Measurements from ENCODE around the gene NDUFAF5. TPM values are rescaled to one million over a fixed set of nuclear protein-coding genes. Genes with fewer than 3 reads are reported as not detected.
A peak's percentile ranks its signal among the peaks of the same experiment; 100 is the strongest.

The NDUFAF5 gene
- total RNA-seq, 6 experiments from 2014 or later = 15.3 to 21.9 (median 18.0) TPM

DNA sequence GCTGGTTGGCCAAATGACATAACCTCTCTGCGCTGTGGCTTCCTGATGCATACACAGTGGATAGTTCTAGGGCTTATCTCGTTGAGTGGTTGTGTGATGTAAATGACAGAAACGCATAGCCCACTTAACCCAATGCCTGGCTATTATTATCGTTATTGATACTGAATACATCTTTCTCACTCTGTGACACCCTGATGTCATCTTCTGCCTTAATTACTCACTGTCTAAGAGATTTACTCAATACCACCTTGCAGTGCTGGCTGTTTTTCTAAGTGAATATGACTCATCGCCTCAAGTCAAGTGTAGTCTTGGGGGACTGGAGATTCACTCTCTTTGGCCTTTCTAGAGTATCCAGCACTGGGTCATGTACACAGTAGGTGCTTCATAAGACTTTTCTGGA lies 73.6 kb downstream of the NDUFAF5 start:
- TF ChIP-seq, protein P1, sequence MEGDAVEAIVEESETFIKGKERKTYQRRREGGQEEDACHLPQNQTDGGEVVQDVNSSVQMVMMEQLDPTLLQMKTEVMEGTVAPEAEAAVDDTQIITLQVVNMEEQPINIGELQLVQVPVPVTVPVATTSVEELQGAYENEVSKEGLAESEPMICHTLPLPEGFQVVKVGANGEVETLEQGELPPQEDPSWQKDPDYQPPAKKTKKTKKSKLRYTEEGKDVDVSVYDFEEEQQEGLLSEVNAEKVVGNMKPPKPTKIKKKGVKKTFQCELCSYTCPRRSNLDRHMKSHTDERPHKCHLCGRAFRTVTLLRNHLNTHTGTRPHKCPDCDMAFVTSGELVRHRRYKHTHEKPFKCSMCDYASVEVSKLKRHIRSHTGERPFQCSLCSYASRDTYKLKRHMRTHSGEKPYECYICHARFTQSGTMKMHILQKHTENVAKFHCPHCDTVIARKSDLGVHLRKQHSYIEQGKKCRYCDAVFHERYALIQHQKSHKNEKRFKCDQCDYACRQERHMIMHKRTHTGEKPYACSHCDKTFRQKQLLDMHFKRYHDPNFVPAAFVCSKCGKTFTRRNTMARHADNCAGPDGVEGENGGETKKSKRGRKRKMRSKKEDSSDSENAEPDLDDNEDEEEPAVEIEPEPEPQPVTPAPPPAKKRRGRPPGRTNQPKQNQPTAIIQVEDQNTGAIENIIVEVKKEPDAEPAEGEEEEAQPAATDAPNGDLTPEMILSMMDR (IDR thresholded peaks at IDR 0.05) = no peak
- Mint-ChIP-seq H3K4me1 (ENCODE audit: low read depth) (peaks cover 12% of the 10 kb centered on the region; the same call in 1 of the 2 replicates), H3K36me3 (ENCODE audit: low read depth) (peaks cover 7% of the 10 kb centered on the region), H3K27me3 (ENCODE audit: insufficient read depth) (no peaks in the 10 kb centered on the region), H3K9me3 (no peaks in the 10 kb centered on the region; the same call in 1 of the 2 replicates), H3K4me3 (no peak overlapping the region), H3K27ac (no peak overlapping the region)
- no peak for DNase-seq

DNA sequence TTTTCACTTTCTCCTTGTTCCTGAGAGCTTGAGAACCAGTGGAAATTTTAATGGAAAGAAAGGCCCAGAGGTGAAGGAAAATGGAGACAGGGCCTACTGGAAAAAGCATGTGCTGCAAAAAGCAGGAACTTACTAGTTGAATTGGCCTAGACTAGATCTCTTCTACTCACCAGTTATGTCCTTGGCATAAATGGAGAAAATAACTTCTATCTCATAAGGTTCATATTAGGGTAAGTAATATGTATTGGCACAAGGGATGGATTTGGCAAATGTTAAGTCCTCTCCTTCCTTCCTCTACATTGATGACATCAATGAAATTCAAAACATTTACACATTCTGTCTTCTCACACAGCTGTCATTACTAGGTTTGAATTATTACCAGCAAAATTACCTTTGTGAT lies 74.0 kb downstream of the NDUFAF5 start:
- no peak overlapping the region for H3K4me3 Mint-ChIP-seq
- peaks cover 7% of the 10 kb centered on the region for H3K36me3 Mint-ChIP-seq (ENCODE audit: low read depth)
- peaks cover 12% of the 10 kb centered on the region; the same call in 1 of the 2 replicates for H3K4me1 Mint-ChIP-seq (ENCODE audit: low read depth)
- DNase-seq = no peak
- H3K9me3 Mint-ChIP-seq = no peaks in the 10 kb centered on the region; the same call in 1 of the 2 replicates
- H3K27me3 Mint-ChIP-seq (ENCODE audit: insufficient read depth) = no peaks in the 10 kb centered on the region
- TF ChIP-seq, protein P1 (IDR thresholded peaks at IDR 0.05) = no peak
- no peak overlapping the region for H3K27ac Mint-ChIP-seq

DNA sequence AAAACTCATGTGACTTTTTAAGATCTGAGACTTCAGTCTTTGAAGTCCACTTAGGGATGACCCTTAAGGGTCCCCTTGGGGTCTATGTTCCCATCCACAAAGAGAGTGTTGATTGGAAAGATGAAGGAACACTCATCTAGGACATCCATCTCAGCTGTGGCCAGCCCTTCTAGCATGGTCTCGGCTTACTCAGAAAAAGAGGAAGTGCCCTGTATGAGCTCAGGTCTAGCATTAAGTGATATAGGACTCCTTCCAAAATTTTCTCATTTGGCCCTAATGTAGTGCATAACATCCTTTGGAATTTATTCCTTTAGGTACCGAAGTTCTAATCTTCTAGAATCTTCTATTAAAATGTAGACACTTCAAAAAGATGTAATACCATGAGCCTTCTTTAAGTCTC lies 77.4 kb downstream of the NDUFAF5 start:
- H3K27me3 Mint-ChIP-seq (ENCODE audit: insufficient read depth) = no peaks in the 10 kb centered on the region
- no peaks in the 10 kb centered on the region; the same call in 1 of the 2 replicates for H3K9me3 Mint-ChIP-seq
- TF ChIP-seq, protein P1 (IDR thresholded peaks at IDR 0.05) = no peak
- no peak for DNase-seq
- H3K4me1 Mint-ChIP-seq (ENCODE audit: low read depth) = peaks cover 25% of the 10 kb centered on the region; the same call in 1 of the 2 replicates
- H3K27ac Mint-ChIP-seq = no peak overlapping the region
- H3K36me3 Mint-ChIP-seq (ENCODE audit: low read depth) = peaks cover 7% of the 10 kb centered on the region
- no peak overlapping the region for H3K4me3 Mint-ChIP-seq

DNA sequence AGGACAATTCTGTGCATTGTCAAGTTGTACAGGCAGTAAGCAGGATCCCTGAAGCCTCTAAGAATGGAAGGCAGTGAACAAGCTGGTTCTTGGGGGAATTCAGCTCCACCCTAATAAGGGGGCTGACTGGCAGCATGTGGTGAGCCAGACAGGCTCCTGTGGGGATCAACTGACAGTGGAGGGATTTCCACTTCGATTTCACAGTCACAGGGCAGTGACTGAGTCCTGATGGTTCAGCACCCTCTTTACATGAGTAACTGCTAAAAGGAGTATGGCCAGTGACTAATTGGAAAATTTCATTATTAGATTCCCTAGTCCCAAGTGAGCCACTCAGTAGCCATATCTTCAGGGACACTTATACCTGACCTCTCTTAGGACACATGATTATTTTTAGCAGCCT lies 78.4 kb downstream of the NDUFAF5 start:
- Mint-ChIP-seq H3K27ac (no peak overlapping the region), H3K9me3 (no peaks in the 10 kb centered on the region; the same call in 1 of the 2 replicates), H3K36me3 (ENCODE audit: low read depth) (peaks cover 7% of the 10 kb centered on the region), H3K4me3 (no peak overlapping the region), H3K27me3 (ENCODE audit: insufficient read depth) (no peaks in the 10 kb centered on the region), H3K4me1 (ENCODE audit: low read depth) (peaks cover 23% of the 10 kb centered on the region; the same call in 1 of the 2 replicates)
- no peak for DNase-seq
- TF ChIP-seq, protein P1 (IDR thresholded peaks at IDR 0.05) = no peak

DNA sequence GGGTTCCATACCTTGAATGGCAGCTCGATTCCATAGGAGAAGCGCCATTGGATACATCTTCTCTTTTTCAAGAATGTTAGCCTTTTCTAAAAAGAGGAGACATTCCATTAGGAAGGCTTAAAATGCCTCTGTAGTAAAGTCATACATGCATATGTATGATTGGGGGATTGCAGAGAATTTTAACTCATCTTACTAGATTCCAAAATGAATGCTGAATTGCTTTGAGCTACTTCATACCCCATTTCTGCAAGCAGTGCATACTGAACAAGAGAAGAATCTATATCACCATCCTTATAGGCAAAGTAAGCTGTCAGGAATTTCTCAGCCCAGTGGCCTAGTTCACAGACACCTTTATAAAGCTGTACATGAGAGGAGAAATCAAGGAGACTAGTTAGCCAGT lies 80.3 kb downstream of the NDUFAF5 start:
- TF ChIP-seq, protein P1 (IDR thresholded peaks at IDR 0.05) = no peak
- no peak for DNase-seq
- Mint-ChIP-seq H3K36me3 (ENCODE audit: low read depth) (peaks cover 7% of the 10 kb centered on the region), H3K27me3 (ENCODE audit: insufficient read depth) (no peaks in the 10 kb centered on the region), H3K4me1 (ENCODE audit: low read depth) (peaks cover 23% of the 10 kb centered on the region; the same call in 1 of the 2 replicates), H3K9me3 (no peaks in the 10 kb centered on the region; the same call in 1 of the 2 replicates), H3K4me3 (no peak overlapping the region), H3K27ac (peak overlapping the region; percentile 66; the same call in 1 of the 2 replicates)

Data from HFFc6 (cell line).